NCI-H1048 (cell line): Measurements from ENCODE around the gene EPB41L1.

Experiments
- DNase-seq: peaks from one replicate; lab custom pipeline; 2025; lab: John Stamatoyannopoulos, UW

EPB41L1 gene

DNA sequence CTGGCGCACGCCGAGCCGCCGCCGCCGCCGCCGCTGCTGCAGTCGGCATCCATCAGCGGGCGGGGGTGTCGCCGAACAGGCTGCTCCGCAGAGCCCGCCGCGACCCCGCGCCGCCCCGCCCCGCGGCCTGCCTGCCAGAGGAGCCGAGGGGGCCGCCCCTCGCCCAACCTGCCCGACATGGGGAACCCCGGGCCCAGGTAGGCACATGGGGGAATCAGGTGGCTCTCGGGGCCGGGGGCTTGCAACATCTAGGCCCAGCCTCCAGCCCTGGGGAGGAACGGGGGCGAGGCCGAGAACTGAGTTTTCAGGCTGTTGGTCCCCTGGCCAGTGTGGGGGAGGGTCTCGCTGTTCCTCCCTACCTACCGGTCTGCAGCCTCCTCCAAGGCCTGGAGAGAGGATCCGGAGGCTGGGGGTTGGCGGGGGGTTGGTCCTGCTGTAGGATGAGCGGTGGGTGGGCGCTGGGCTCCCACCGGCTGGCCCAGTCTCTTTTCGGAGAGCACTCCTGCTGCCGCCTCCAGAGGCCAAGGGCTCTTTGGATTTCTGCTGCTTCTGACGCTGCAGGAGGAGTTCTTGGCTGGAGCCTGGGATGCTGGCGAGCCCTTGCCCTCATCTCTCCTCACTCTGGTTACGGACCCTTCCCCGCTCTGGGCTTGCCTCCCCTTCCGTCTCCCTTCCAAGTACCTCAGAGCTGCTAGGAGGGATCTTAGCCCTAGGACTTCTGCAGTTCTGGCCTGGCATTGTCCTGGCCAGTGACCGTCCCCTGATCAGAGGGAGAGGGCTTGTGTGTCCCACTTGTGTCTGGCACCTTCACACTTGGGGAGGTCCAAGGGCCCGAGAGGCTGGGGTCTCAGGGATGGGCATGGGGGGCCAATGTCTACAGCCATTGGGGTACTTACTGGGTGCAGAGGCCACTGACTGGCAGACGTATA lies at the start of gene EPB41L1:
Gene EPB41L1, plus strand, starts transcription at position 41 of the 929 bp plus-strand sequence. CDS start 19,038 bp downstream, outside the sequence.
- no peak for DNase-seq

DNA sequence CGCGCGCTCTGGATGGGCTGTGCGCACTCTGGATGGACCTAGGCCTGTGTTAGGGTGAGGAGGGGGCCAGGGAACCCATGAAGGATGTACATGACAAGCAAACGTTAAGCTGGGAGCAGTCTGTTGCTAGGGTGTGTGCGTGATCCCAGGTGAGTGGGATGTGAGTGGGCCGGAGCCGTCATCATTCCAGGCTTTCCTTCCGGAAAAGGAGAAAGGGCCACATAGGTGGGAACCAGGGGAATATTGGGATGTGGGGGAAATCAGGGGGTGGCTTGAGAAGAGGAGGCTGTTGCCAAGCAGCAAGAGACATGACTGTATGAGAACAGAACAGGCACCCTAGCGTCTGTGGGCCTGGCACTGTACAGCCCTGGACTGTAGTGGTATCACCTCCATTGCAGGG lies 49.7 kb upstream of the EPB41L1 start:
- DNase-seq: no peak

DNA sequence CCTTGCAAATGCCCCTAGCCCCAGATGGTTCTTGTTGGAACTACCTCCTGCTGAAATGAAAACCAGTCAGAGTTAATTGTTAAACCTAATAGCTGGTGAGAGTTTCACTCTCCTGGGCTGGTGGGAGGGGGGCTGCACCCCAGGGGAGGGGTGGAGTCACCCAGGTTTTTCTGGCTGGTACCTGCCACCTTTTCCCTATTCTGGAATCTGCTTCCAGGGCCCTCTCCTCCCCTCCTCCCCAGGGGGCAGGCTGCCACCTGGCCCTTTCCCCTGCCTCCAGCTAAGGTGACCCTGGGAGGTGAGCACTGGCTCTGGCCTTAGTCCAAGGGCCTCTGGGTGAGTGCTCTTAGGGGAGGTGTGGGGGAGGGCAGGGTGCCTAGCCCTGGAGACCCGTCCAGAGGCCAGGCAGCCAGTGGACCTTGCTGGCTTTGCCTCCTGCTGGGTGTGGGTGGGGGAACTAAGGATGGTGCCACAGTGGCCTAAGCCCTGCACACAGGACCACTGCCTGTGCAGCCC lies 48.8 kb upstream of the EPB41L1 start:
- DNase-seq: no peak

- DNase-seq: no peak
These were observed 47.9 kb upstream of the EPB41L1 start for GRCh38 chr20:36106606-36107005.

DNA sequence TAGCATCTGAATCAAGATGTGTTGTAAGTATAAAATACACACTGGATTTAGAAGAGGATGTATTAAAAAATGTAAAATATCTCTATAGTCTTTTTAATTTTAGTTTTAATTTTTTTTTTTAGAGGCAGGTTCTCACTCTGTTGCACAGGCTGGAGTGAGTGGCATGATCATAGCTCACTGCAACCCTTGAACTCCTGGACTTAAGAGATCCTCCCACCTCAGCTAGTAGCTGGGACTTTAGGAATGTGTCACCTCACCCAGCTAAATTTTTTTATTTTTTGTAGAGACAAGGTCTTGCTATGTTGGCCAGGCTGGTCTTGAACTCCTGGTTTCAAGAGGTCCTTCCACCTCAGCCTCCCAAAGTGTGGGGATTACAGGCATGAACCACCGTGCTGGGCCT lies 46.7 kb upstream of the EPB41L1 start:
- no peak for DNase-seq

DNA sequence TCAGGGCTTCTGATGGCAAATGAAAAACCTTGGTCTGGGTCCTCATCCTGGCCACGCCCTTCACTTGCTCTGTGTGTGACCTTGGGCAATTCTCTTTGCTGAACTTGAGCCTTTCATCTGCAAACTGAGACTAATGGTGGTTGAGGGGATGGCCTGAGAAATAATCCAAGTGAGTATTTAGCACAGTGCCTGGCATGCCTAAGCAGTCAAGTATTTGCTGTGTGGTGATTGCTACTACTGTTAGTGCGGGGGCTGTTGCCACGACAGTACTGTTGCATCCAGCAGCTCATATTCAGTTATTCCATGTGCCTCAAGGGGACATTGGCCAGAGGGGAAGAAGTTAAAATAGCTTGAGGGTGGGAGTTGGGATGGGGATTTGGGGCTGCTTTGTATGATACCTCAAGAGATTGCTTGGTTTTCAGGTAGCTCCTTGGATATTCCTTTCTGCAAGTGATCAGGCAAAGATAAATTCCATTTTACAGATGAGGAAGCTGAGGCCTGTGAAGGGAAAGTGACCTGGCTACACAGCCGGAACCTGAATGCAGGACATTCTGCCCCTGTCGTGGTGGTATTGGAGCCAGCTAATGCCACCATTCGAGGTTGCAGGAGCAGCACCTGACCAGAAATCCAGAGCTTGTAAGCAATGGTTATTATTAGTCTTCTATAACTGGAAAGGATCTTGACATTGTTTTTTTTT lies 45.1 kb upstream of the EPB41L1 start:
- no peak for DNase-seq

DNA sequence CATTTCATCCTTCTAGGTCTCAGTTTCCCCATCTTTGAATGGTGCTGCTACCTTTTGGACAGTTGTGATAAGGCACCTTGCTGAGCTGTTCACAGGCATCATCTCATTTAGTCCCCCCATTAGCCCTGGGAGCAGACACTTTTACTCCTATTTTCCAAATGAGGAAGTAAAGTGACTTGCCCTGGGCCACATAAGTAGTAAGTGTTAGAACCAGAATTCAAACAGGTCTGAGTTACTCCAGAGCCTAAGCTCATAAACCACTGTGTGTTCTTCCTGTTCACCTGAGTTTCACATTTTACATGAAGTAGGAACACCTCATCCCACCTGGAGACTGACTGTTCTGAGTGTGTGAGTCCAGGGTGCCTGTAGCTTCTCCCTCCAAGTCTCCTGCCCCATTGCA lies 43.5 kb upstream of the EPB41L1 start:
- DNase-seq: no peak

- no peak for DNase-seq
These were observed 42.4 kb upstream of the EPB41L1 start for GRCh38 chr20:36112112-36112511.

GRCh38 chr20:36113036-36113435 lies 41.5 kb upstream of the EPB41L1 start:
- no peak for DNase-seq

DNA sequence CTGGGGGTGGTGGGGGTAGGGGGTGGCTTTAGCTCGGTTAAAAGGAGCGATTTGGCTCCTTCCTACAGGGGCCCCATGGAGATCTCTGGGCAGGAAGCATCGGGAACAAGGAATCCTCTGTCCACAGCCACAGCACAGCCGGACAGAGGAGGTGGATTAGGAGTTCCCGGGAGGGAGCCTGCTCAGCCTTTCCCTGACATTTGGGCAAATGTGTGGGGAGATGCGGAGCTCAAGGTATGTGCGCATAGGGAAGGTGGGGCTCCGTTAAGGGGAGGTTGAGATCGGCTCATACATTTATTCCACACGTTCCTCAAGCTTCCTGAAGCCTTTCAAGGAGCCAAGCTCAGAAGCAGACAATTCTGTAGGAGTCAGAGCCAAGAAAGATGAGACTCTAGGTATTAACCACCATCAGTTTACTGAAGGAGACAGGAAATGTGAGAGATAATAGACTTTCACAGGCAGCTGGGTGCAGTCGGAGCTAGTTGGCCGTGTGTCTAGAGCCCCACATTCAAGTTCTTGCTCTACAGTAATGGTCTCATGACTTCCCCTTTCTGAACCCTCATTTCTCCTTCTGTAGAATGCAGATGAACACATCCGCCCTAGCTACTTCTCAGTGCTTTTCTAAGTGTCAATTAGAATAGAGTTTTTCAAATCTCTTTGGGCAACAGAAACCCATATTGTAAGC lies 40.8 kb upstream of the EPB41L1 start:
- no peak for DNase-seq

- DNase-seq: no peak
These were observed 39.8 kb upstream of the EPB41L1 start for GRCh38 chr20:36114707-36115106.

DNA sequence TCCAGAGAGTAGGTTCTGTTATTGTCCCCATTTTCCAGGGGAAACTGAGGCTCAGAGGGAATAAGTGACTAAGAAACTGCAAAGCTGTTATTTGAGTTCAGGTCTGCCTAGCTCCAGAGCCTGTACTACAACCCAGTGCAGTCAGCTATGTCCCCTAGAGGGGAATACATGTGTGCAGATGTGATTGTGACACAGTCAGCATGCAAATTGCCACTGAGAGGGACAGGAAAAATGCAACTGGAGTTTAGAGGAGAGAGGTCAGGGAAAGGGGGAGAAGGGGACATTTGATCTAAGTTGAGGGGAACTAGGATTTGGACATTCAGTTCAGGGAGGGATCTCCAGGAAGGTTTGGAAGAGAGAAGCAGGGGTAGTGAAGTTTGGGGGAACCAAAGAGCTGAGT lies 38.6 kb upstream of the EPB41L1 start:
- DNase-seq: no peak

DNA sequence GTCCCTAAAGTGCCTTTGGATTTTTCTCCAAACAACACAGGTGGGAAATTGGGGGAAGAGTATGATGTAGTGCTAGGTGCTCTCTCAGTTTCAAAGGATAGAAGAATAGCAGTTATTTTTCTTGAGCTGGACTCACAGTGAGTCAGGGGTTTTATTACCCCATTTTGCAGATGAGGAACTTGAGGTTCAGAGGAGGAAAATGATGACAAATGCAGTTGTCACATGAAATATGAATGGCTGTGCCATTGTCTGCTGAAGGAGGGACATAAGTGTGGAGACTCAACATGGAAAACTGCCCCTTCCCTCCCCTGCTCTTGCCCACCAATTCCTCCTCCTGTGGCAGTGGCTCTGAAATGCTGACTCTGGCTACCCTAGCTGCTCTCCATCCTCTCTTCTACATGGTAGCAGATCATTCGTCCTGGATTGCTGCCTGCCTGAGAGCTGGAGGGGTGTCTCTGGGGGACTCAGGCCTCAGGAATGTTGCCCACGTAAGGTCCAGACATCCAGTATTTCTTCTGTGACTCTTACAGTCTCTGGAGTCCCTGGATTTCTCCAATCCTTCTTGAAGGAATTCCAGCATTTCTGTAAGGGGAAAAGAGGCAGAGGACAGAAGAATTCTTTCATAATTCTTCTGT lies 37.6 kb upstream of the EPB41L1 start:
- no peak for DNase-seq

GRCh38 chr20:36117638-36118037 lies 36.9 kb upstream of the EPB41L1 start:
- DNase-seq: no peak

DNA sequence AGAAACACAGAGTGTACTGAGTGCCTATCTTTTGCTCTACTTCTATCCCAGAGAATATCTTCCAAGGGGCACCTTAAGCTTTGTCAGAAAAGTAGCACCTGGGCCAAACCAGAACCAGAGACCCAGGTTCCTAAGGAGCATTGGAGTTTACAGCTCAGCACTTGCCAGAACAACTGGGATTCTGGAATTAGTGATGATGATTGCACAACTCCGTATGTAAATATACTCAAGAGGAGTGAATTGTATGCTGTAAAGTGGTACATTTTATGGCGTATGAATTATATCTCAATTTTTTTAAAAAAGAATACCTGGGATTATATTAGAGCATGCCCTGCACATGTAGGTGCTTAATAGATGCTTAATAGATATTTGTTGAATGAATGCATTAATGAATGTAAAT lies 36.2 kb upstream of the EPB41L1 start:
- no peak for DNase-seq

DNA sequence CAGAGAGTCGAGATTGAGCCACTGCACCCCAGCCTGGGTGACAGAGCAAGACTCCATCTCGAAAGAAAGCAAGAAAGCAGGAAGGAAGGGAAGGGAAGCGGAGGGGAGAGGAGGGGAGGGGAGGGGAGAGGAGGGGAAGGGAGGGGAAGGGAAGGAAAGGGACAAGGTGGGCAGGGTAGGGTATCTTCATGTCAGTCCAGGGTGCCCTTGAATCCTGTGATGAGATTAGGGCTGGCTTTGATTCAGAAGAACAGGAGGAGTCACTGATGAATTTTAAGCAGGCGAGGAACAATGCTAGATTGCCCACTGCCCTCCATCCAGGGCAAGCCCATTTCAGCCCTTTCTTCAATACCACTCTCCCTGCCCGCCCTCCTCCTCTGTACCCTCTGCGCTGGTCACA lies 35.0 kb upstream of the EPB41L1 start:
- no peak for DNase-seq

- DNase-seq: no peak
These were observed 34.3 kb upstream of the EPB41L1 start for GRCh38 chr20:36120241-36120640.

DNA sequence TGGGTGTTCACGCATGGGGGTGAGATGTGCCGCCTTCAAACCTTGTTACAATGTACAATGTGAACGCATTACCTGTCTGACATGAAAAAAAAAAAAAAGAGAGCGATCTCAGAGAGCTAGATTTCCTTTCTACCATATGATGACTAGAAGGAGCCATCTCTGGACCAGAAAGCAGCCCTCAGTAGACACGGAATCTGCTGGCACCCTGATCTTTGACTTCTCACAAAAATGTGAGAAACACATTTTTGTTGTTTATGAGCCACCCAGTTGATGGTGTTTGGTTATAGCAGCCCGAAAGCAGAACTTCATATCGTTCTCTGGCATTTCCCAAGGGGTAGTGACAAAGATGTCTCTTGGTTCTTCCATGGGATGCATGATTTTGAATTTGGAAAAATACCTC lies 33.5 kb upstream of the EPB41L1 start:
- no peak for DNase-seq

GRCh38 chr20:36121981-36122930 lies 32.3 kb upstream of the EPB41L1 start:
- no peak for DNase-seq

DNA sequence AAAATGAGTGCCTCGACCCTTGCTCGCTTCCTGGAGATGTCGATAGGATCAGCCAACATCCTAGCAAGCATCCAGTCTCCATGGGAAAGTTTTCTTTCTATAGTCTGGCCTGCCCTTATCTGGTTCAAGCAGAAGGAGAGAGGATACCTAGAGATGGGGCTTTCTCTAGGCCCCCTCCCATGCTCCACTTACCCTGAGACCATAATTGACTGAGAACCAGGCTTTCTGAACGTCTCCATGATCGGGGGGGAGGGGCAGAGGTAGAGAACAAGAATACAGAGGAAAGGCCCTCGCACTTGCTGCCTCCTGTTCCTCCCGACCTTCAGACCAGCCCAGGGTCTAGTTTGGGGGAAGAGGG lies 31.6 kb upstream of the EPB41L1 start:
- no peak for DNase-seq

DNA sequence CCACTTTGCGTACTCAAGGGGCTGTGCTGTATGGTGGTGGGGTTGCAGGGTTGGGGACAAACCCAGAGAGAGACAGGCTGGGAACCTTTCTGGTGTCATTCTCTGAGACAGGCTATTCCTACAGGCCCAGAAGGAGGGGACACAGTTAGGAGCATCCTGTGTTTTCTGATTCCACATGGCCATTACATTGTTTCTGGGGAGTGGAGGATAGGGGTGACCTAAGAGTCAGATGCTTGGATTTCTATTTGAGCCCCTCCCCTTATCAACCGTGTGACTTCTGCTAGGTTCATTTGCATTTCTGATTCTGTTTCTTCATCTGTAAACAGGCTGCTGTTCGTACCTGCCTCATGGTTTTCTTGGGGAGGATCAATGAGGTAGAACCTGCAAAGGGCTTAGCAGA lies 29.4 kb upstream of the EPB41L1 start:
- no peak for DNase-seq
